Myometrial cell (primary cell): ENCODE measurements around the gene SRF. TPM values are rescaled to one million over a fixed set of nuclear protein-coding genes. Genes with fewer than 3 reads are reported as not detected.

Source experiments
- total RNA-seq: library from RNA; depleted of rRNA; stranded (reverse); fragments of >200 nt; gene quantifications from 2 replicates; pipeline ENCODE4 v1.2.3, GENCODE V29; 2015

SRF gene
- 21.9 and 28.4 TPM in 2 replicates for total RNA-seq

DNA sequence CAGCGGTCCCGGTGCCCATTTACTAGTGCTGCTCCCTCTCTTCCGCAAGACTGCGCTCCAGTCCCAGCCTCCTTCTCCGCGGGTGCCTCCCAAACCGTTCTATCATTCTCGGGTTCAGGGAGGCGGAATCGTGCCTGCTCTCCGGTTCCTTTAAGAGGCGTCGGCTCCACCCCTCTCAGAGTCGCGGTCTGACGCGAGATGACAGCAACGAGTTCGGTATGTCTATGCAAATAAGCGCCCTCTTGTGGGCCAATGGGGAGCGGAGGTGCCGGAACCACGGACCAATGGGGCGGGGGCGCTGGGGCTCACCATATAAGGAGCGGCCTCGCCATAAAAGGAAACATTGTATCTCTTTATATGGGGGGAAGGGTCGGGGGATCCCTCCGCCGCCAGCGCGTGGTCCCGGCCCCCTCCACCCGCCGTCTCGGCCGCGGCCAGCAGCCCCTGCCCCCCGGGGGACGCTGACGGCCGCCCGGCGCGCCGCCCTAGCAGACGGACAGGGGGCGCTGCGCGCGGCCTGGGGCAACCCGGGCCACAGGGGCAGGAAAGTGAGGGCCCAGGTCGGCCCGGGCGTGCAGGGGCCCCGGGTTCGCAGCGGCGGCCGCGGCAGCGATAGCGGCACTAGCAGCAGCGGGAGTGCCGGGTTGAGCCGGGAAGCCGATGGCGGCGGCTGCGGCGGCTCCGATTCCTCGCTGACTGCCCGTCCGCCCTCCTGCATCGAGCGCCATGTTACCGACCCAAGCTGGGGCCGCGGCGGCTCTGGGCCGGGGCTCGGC lies at the start of gene SRF:
Gene SRF (plus strand): TSS at position 339 of the 776 bp plus-strand sequence. CDS start 388 bp downstream, at position 727.

DNA sequence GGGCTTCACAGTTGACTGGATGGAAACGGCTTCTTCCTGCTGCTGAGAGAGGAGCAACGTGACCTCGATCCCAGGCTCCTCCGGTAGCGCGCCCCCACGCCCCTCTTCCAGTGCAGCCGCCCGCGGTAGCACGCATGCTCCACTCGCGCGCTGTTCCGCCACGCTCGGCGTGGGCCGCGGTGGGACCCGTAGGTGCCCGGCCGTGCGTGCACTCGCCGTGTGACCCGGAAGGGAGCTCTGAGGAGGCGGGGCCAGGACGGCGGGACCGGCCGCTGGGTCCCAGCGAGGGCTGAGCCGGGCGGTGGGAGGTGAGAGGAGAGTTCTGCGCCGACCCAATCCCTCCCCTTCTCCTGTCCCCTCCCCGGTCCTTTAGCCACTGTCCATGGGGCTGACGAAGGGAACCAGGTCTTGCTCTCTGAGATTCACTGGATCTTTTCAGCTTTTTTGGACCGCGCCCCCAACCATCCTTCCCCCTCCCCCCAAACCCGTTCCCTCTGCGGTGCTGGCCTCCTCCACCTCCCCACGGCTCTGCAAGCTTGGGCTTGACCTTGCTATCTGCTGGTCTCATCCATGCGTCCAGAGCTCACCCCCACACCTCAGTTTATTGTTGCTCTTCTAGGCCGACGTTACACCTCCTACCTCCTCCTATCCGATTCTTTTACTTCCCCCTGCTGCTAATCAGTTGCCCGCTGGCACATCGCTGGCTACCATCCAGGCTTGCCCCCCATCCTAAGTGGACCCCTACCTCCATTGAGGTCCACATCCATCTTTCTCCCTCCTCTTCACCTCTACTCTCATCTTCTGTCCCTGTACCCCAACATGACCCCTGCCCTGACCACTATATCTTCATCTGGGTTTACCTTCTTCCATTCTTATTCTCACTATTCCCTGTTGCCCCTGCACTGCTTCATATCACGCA lies 11.1 kb downstream of the SRF start, which contains the start of gene CUL9:
Gene CUL9 (plus strand): TSS at position 255 of the 919 bp plus-strand sequence. CDS start 2,115 bp downstream, outside the sequence.

DNA sequence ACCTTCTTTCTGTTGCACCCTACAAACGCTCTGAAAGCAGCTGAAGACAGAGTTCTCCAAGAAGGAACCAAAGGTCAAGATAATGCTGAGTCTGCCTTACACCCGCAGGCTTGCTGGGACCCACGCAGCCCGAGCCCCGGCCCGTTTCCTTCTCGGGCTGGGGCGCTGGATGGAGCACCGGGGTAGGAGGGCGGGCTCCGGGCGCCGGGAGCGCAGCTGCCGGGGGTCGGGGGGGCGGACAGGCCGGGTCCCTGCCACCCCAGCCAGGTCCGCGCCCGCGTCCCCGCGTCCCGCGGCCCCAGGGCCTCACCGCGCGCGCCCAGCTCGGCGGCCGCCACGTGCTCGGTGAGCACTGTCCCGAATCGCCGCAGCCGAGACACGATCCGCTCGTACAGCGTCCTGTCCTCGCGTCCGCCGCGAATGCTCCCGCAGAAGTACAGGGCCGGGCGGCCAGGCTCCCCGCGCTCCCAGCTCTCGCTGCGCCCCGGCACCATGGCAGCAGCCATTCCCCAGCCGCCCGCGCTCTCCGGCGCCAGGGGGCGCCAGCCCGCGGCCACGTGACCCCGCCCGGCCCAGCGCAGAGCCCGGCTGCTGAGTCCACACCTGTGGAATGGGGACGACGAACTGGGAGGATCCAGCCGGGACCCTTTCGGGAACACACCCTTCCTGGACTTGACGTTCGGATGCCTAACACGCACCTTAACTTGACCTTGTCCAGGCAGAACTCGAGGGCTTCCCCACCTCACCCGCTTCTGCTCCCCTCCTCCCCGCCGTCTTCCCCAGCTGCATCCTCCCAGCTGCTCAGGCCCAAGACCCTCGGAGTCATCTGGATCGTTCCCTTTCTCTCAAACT lies 58.1 kb downstream of the SRF start, which contains the start of gene DNPH1:
Gene DNPH1 (minus strand): TSS at position 531 of the 852 bp plus-strand sequence. CDS start 25 bp downstream, at position 506.

Other genes starting within 250 kb of the SRF start
- 30.0 and 46.1 TPM in 2 replicates for gene CNPY3, start 241.8 kb upstream of the SRF start, total RNA-seq
- gene GNMT, start 210.5 kb upstream of the SRF start, total RNA-seq = not detected in 2 replicates
- 20.7 and 23.6 TPM in 2 replicates for gene PEX6, start 192.1 kb upstream of the SRF start, total RNA-seq
- 60.3 and 85.6 TPM in 2 replicates for gene PPP2R5D, start 186.7 kb upstream of the SRF start, total RNA-seq
- gene MEA1, start 157.3 kb upstream of the SRF start, total RNA-seq = 98.9 and 132 TPM in 2 replicates
- gene KLHDC3, start 157.0 kb upstream of the SRF start, total RNA-seq = 78.9 and 89.7 TPM in 2 replicates
- 132 and 144 TPM in 2 replicates for gene RRP36, start 149.6 kb upstream of the SRF start, total RNA-seq
- gene CUL7, start 117.4 kb upstream of the SRF start, total RNA-seq = 49.3 TPM in 2 replicates
- gene MRPL2, start 111.8 kb upstream of the SRF start, total RNA-seq = 40.9 and 47.0 TPM in 2 replicates
- gene KLC4, start 111.6 kb upstream of the SRF start, total RNA-seq = 10.3 and 21.6 TPM in 2 replicates
- gene PTK7, start 95.0 kb upstream of the SRF start, total RNA-seq = 115 and 131 TPM in 2 replicates
- gene CUL9, start 10.9 kb downstream of the SRF start, total RNA-seq = 10.7 and 20.2 TPM in 2 replicates
- 111 and 168 TPM in 2 replicates for gene DNPH1, start 58.2 kb downstream of the SRF start, total RNA-seq
- not detected in 2 replicates for gene TTBK1, start 72.2 kb downstream of the SRF start, total RNA-seq
- gene SLC22A7, start 127.0 kb downstream of the SRF start, total RNA-seq = not detected in 2 replicates
- gene CRIP3, start 137.6 kb downstream of the SRF start, total RNA-seq = not detected in 2 replicates
- gene ZNF318, start 198.4 kb downstream of the SRF start, total RNA-seq = 6.6 and 7.5 TPM in 2 replicates